CD8-positive, alpha-beta memory T cell (primary cell): Measurements from ENCODE around the gene TFPI2. TPM values are rescaled to one million over a fixed set of nuclear protein-coding genes. Genes with fewer than 3 reads are reported as not detected.

Experiments
- CTCF ChIA-PET: fragments of 350-600 bp; sonication (Branson Sonifier 250); formaldehyde crosslinking; loops from one replicate; lab custom pipeline; 2021; ENCODE audit warnings: antibody characterized with exemption; lab: Charles Lee
- POLR2A ChIA-PET: fragments of 350-600 bp; sonication (Branson Sonifier 250); formaldehyde crosslinking; loops from one replicate; lab custom pipeline; 2021; ENCODE audit warnings: antibody characterized with exemption; lab: Charles Lee
- DNase-seq, 5 donors: peaks; one replicate each; pipeline versions ENCODE4 v3.0.0 to v3.0.0-alpha.2; 2020 to 2022; ENCODE audit warnings: mixed read lengths in 1 of 5
- H3K27ac ChIP-seq: one replicate; pipeline ENCODE4 v1.7.0; 2013; ENCODE audit warnings: low read depth, mild to moderate bottlenecking, low read length, moderate library complexity
- H3K27me3 ChIP-seq: 2 replicates; pipeline ENCODE4 v1.7.0; 2013; ENCODE audit warnings: low read length, mild to moderate bottlenecking; ENCODE audit not compliant: insufficient read depth, poor library complexity, severe bottlenecking
- H3K36me3 ChIP-seq: 2 replicates; pipeline ENCODE4 v1.7.0; 2013; ENCODE audit warnings: mild to moderate bottlenecking, low read length, moderate library complexity; ENCODE audit not compliant: insufficient read depth
- H3K4me1 ChIP-seq: 2 replicates; pipeline ENCODE4 v1.7.0; 2013; ENCODE audit warnings: mild to moderate bottlenecking, low read length, moderate library complexity; ENCODE audit not compliant: insufficient read depth
- H3K4me3 ChIP-seq: 2 replicates; pipeline ENCODE4 v1.7.0; 2013; ENCODE audit warnings: mild to moderate bottlenecking, low read length
- H3K9me3 ChIP-seq: 2 replicates; pipeline ENCODE4 v1.7.0; 2013; ENCODE audit warnings: mild to moderate bottlenecking, low read length
- H3K27ac Mint-ChIP-seq, 8 donors: one replicate each; pipeline ENCODE4 v1.8.0; 2020 to 2021; ENCODE audit warnings: mixed read lengths in 8 of 8, mild to moderate bottlenecking in 6 of 8, inconsistent platforms in 3 of 8, moderate library complexity in 3 of 8
- H3K27me3 Mint-ChIP-seq, 2 donors: one replicate each; pipeline ENCODE4 v1.8.0; 2020 to 2021; ENCODE audit warnings: mixed read lengths in 2 of 2, mild to moderate bottlenecking in 1 of 2, moderate library complexity in 1 of 2
- H3K36me3 Mint-ChIP-seq, 3 donors: one replicate each; pipeline ENCODE4 v1.8.0; 2020 to 2021; ENCODE audit warnings: mixed read lengths in 3 of 3, inconsistent platforms in 1 of 3, mild to moderate bottlenecking in 1 of 3
- H3K4me1 Mint-ChIP-seq, 3 donors: one replicate each; pipeline ENCODE4 v1.8.0; 2020 to 2021; ENCODE audit warnings: mixed read lengths in 3 of 3, inconsistent platforms in 1 of 3, mild to moderate bottlenecking in 1 of 3
- H3K4me3 Mint-ChIP-seq, 7 donors: one replicate each; pipeline ENCODE4 v1.8.0; 2020 to 2021; ENCODE audit warnings: mixed read lengths in 7 of 7, mild to moderate bottlenecking in 6 of 7, moderate library complexity in 4 of 7, inconsistent platforms in 2 of 7
- H3K9me3 Mint-ChIP-seq, 5 donors: one replicate each; pipeline ENCODE4 v1.8.0; 2020 to 2022; ENCODE audit warnings: mixed read lengths in 5 of 5, mild to moderate bottlenecking in 3 of 5, moderate library complexity in 2 of 5, inconsistent platforms in 1 of 5
- polyA plus RNA-seq: library from polyadenylated mRNA; unstranded; fragments of 300-500 nt; fragmentation: Illumina TruSeq; gene quantifications from one replicate; pipeline ENCODE4 v1.2.3, GENCODE V29; 2021
- total RNA-seq, 2 experiments: library from RNA; stranded (reverse); gene quantifications; one replicate each; pipeline ENCODE4 v1.2.3, GENCODE V29; 2021

TFPI2 gene
- total and polyA plus RNA-seq, 3 experiments from 2014 or later, result not detected

DNA sequence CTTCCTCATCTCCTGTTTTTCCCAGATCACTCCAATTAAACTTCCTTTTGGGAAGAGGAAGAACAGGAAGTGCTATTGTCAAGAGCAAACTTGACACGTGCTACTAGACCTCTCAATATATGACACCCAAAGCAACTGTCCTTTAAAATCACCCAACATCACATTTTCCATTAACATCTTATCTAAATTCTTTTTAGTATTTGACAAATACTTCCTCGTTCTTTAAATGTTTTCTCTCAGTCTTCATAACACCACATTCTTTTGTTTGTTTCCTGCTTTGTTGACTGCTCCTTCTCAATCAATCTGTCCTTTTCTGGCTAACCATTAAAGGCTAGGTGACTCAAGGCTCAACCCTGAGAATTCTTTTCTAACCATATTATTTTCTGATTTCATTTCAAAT lies 7.1 kb upstream of the TFPI2 start:
- no peaks in the 10 kb centered on the region for H3K36me3 Mint-ChIP-seq
- no peaks in the 10 kb centered on the region for H3K4me1 Mint-ChIP-seq
- Histone ChIP-seq H3K4me1 (no peaks in the 10 kb centered on the region), H3K4me3 (no peak overlapping the region), H3K27ac (no peak overlapping the region), H3K36me3 (no peaks in the 10 kb centered on the region), H3K9me3 (no peaks in the 10 kb centered on the region), H3K27me3 (no peaks in the 10 kb centered on the region)
- peaks cover 8 to 21% of the 10 kb centered on the region in 2 donors for H3K27me3 Mint-ChIP-seq
- ChIA-PET POLR2A (no interaction called here), CTCF (no interaction called here)
- H3K4me3 Mint-ChIP-seq, result no peak overlapping the region
- H3K9me3 Mint-ChIP-seq, result no peaks in the 10 kb centered on the region
- DNase-seq, result no peak
- no peak overlapping the region for H3K27ac Mint-ChIP-seq

DNA sequence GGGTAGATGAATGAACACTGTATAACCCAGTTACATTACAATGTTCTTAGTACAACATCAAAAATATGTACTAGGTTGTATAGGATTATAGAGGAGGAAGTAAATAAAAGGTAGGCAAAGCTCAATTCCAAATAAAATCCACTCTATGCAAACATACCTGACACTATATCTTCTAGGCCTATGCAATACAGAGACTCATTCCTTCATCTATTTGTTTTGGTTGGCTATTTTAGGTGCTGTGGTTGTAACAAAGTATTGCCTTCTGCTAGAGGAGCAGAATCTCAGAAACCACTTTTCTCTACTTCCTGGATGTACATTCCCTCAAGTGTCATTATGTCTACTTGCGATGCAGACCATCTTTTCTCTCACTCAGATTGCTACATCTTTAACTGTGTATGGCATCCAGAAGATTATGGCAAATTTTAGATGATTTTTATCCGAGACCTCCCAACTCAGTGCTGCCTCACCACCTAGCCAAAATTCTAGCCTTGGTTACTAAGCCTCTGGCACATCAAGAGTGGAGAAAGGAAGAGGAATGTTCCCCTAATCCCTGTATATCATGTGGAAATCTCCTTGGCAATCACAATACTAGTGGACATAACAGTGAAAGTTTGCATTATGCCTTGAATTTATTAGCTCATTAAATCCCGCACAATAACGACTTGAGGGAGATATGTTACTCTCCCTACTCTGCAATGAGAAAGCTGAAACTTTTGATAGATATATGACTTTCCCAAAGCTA lies 5.5 kb upstream of the TFPI2 start:
- H3K36me3 ChIP-seq, result no peaks in the 10 kb centered on the region
- no peaks in the 10 kb centered on the region for H3K4me1 ChIP-seq
- H3K27ac Mint-ChIP-seq, result no peak overlapping the region
- no peak overlapping the region for H3K27ac ChIP-seq
- H3K9me3 ChIP-seq, result no peaks in the 10 kb centered on the region
- H3K27me3 ChIP-seq, result no peaks in the 10 kb centered on the region
- peaks cover 17 to 29% of the 10 kb centered on the region in 2 donors for H3K27me3 Mint-ChIP-seq
- ChIA-PET POLR2A (no interaction called here), CTCF (interaction anchor here (0.5 kb wide), 1 partner anchor 168 kb away, joined by 3 read pairs; no protein-coding TSS in a partner anchor)
- H3K36me3 Mint-ChIP-seq, result no peaks in the 10 kb centered on the region
- H3K4me1 Mint-ChIP-seq, result no peaks in the 10 kb centered on the region
- H3K4me3 ChIP-seq, result no peak overlapping the region
- H3K9me3 Mint-ChIP-seq, result no peaks in the 10 kb centered on the region
- no peak overlapping the region for H3K4me3 Mint-ChIP-seq
- DNase-seq, result no peak

DNA sequence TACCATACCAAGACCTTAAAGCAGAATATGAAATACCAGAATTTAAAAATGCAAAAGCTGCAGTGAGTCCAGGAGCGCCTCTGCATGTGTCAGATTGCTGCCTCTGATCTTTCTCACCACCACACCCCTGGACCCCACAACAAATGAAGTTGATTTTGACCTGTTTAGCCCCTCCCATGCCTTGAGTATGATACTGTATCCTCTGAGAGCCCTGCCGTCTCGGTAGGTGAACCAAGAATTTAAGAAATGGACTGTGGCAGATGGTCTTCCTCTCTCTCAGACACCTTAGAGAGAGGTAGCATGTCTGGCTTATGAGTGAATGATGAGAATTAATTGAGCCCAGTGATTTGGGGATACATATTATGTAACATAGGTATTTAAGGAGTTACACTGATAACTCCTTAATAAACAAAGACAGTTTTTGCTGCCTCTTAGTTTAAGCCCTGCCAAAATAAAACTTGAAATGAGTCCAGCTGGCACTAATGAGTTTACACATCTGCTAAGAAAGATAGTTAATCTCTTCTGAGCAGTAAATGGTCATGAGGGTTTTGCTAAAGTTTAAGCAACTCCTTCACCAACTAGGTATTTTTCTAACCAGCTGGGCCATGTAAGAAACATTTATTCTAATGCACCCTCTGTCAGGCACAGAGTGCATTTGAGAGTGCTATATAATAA lies 4.5 kb upstream of the TFPI2 start:
- DNase-seq, result no peak
- H3K36me3 Mint-ChIP-seq, result no peaks in the 10 kb centered on the region
- H3K9me3 Mint-ChIP-seq, result peaks cover 0 to under 1% (median 0%) of the 10 kb centered on the region in 5 donors
- no peaks in the 10 kb centered on the region for H3K4me1 ChIP-seq
- POLR2A ChIA-PET, result no interaction called here
- H3K27me3 Mint-ChIP-seq, result peaks cover 19 to 33% of the 10 kb centered on the region in 2 donors
- H3K9me3 ChIP-seq, result no peaks in the 10 kb centered on the region
- H3K4me1 Mint-ChIP-seq, result peaks cover 1 to 5% (median 3%) of the 10 kb centered on the region in 3 donors
- no peak overlapping the region for H3K4me3 Mint-ChIP-seq
- no peaks in the 10 kb centered on the region for H3K36me3 ChIP-seq
- H3K27ac Mint-ChIP-seq, result no peak overlapping the region
- no peaks in the 10 kb centered on the region for H3K27me3 ChIP-seq
- H3K27ac ChIP-seq, result no peak overlapping the region
- no peak overlapping the region for H3K4me3 ChIP-seq
- CTCF ChIA-PET, result interaction anchor here (0.5 kb wide), 1 partner anchor 169 kb away, joined by 3 read pairs; no protein-coding TSS in a partner anchor

DNA sequence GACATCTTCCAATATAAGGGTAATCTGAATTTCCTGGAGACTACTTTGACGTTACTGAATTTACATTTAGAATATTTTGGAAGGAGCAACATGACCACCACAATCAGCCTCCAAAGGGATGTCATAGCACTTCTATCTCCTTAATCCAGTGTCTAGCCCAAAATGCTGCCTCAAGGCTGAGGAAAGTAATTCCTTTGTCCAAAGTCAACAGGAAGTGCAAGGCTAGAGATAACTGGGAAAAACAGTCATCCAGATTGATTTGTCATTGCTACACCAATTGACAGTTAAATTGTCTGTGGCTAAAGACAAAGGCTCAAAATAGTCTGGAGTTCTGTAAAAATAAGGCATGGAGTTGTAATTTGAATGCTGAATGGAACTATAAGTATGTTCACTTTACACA lies 3.9 kb upstream of the TFPI2 start:
- Histone ChIP-seq H3K4me3 (no peak overlapping the region), H3K27ac (no peak overlapping the region), H3K4me1 (no peaks in the 10 kb centered on the region), H3K27me3 (no peaks in the 10 kb centered on the region), H3K36me3 (no peaks in the 10 kb centered on the region), H3K9me3 (no peaks in the 10 kb centered on the region)
- POLR2A ChIA-PET, result no interaction called here
- H3K4me3 Mint-ChIP-seq, result no peak overlapping the region
- no peak for DNase-seq
- no peak overlapping the region for H3K27ac Mint-ChIP-seq
- CTCF ChIA-PET, result no interaction called here
- peaks cover 7 to 12% (median 9%) of the 10 kb centered on the region in 3 donors for H3K4me1 Mint-ChIP-seq
- H3K36me3 Mint-ChIP-seq, result no peaks in the 10 kb centered on the region
- peaks cover 22 to 34% of the 10 kb centered on the region in 2 donors for H3K27me3 Mint-ChIP-seq
- H3K9me3 Mint-ChIP-seq, result peaks cover 0 to 2% (median 0%) of the 10 kb centered on the region in 5 donors

DNA sequence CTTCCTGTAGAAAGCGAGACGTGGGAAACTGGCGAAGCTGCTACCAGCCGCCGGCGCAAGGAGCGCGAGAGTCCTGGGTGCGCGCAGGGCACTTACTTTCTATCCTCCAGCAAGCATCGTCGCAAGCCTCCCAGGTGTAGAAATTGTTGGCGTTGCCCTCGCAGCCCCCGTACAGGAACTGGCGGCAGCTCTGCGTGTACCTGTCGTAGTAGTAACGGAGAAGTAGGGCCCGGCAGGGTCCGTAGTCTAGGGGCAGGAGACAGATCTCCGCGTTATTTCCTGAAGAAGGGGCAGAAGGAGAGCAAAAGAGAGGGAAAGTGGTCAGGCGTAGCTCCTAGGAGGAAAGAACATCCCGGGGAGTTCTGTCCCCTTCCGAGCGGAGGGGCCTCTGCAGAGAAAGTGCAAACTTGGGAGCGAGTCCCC lies 501 bp downstream of the TFPI2 start:
- Mint-ChIP-seq H3K36me3 (no peaks in the 10 kb centered on the region), H3K4me3 (peak overlapping the region in 5 of 7 donors; percentile 12 to 74 (median 50)), H3K27me3 (peaks cover 31 to 47% of the 10 kb centered on the region in 2 donors), H3K4me1 (peaks cover 7 to 14% (median 11%) of the 10 kb centered on the region in 3 donors), H3K9me3 (peaks cover 0 to 2% (median 0%) of the 10 kb centered on the region in 5 donors), H3K27ac (no peak overlapping the region)
- H3K36me3 ChIP-seq, result no peaks in the 10 kb centered on the region
- H3K27me3 ChIP-seq, result no peaks in the 10 kb centered on the region
- no peak for DNase-seq
- no peak overlapping the region for H3K4me3 ChIP-seq
- no peak overlapping the region for H3K27ac ChIP-seq
- POLR2A ChIA-PET, result no interaction called here
- H3K4me1 ChIP-seq, result no peaks in the 10 kb centered on the region
- H3K9me3 ChIP-seq, result no peaks in the 10 kb centered on the region
- CTCF ChIA-PET, result no interaction called here

DNA sequence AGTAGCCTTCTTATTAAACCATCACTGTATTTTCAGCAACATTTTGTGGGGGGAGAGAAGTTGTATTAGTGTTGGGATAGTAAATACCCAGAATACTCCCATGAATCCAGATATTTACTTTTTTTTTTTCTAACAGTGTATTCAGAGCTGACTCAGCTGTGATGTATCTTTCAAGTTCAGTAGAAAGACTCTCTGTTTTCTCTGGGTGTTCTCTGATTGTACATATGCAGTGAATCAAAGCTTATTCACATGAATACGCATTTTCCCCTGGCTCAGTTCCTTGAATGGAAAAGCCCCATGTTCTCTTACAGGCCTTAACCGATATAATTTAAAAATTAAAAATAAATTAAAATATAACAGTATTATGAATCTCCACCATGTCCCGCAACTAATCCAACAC lies 1.3 kb downstream of the TFPI2 start:
- Mint-ChIP-seq H3K4me3 (peak overlapping the region in 1 of 7 donors; percentile 50), H3K9me3 (peaks cover 0 to 2% (median 0%) of the 10 kb centered on the region in 5 donors), H3K4me1 (peaks cover 7 to 14% (median 11%) of the 10 kb centered on the region in 3 donors), H3K36me3 (no peaks in the 10 kb centered on the region), H3K27me3 (peaks cover 29 to 47% of the 10 kb centered on the region in 2 donors), H3K27ac (no peak overlapping the region)
- Histone ChIP-seq H3K4me3 (no peak overlapping the region), H3K36me3 (no peaks in the 10 kb centered on the region), H3K27me3 (no peaks in the 10 kb centered on the region), H3K9me3 (no peaks in the 10 kb centered on the region), H3K27ac (no peak overlapping the region), H3K4me1 (no peaks in the 10 kb centered on the region)
- ChIA-PET CTCF (no interaction called here), POLR2A (no interaction called here)
- DNase-seq, result no peak

DNA sequence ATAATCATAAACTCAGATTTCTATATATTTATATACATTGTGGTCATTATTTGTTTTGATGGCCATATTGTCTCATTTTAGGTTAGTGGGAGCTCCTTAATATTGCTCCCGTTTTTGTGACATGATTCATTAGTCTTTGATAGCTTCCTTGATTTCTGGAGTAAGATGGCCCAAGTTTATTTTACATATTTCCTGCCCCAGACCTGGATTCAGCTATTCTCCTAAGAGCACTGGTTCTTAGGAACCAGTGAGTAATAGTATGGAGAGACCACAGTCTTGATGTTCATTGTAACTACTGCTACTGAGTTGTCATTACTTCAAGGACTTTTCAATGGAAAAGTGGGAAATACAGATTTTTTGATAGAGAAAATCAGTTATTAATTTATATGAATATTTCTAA lies 6.0 kb downstream of the TFPI2 start:
- POLR2A ChIA-PET, result no interaction called here
- no peaks in the 10 kb centered on the region for H3K4me1 ChIP-seq
- peaks cover 0 to 3% (median 0%) of the 10 kb centered on the region in 5 donors for H3K9me3 Mint-ChIP-seq
- H3K36me3 Mint-ChIP-seq, result no peaks in the 10 kb centered on the region
- no peaks in the 10 kb centered on the region for H3K27me3 ChIP-seq
- no peak overlapping the region for H3K27ac ChIP-seq
- peaks cover 10 to 18% of the 10 kb centered on the region in 2 donors for H3K27me3 Mint-ChIP-seq
- CTCF ChIA-PET, result no interaction called here
- no peak overlapping the region for H3K27ac Mint-ChIP-seq
- no peaks in the 10 kb centered on the region for H3K36me3 ChIP-seq
- H3K4me1 Mint-ChIP-seq, result peaks cover under 1 to 3% (median 2%) of the 10 kb centered on the region in 3 donors
- no peak overlapping the region for H3K4me3 Mint-ChIP-seq
- DNase-seq, result no peak
- H3K9me3 ChIP-seq, result no peaks in the 10 kb centered on the region
- H3K4me3 ChIP-seq, result no peak overlapping the region

DNA sequence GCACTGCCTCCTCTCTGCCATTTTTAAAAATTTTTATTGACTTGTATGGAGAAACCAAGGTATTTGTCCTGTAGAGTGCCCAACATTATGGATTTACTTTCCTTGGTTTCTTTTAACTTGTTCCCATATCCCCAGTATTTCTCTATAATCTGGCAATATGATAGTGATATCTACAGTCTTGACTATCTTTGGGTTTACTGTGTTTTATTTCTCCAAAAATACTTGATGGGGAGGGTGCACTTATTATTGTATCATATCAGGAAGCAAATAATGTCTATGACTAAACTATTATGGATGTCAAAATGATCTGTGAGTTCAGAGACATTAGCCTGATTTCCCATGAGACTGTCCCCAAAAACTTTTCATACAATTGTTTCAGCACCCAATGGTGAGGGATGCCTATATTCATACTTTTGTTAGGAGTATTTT lies 6.6 kb downstream of the TFPI2 start:
- CTCF ChIA-PET, result no interaction called here
- Histone ChIP-seq H3K36me3 (no peaks in the 10 kb centered on the region), H3K27ac (no peak overlapping the region), H3K4me1 (no peaks in the 10 kb centered on the region), H3K4me3 (no peak overlapping the region), H3K27me3 (no peaks in the 10 kb centered on the region), H3K9me3 (no peaks in the 10 kb centered on the region)
- no peaks in the 10 kb centered on the region for H3K36me3 Mint-ChIP-seq
- H3K4me3 Mint-ChIP-seq, result no peak overlapping the region
- no peak for DNase-seq
- POLR2A ChIA-PET, result no interaction called here
- H3K4me1 Mint-ChIP-seq, result no peaks in the 10 kb centered on the region
- H3K27me3 Mint-ChIP-seq, result peaks cover 6 to 12% of the 10 kb centered on the region in 2 donors
- H3K27ac Mint-ChIP-seq, result no peak overlapping the region
- peaks cover 0 to 7% (median 0%) of the 10 kb centered on the region in 5 donors for H3K9me3 Mint-ChIP-seq
